ENCODE results near the gene CAPN3.
A peak's percentile ranks its signal among the peaks of the same experiment; 100 is the strongest.
"Not testable (repeated sequence)": the region's sequence is repeated elsewhere in the genome, so short reads cannot be mapped to it uniquely, and the experiment has no call there.

Gene CAPN3

GRCh38 chr15:42336650-42337049, 22.7 kb upstream of the CAPN3 start:
- H3K36me3 ChIP-seq (replicated peaks in 1 of 2; ENCODE audit: control insufficient read depth in 2 of 2, insufficient read depth in 2 of 2, low read length in 2 of 2); H2AFZ ChIP-seq (ENCODE audit: low read length); H3K4me3 ChIP-seq (ENCODE audit: low read length in 2 of 2); H3K4me2 ChIP-seq (ENCODE audit: insufficient read depth, low read length, poor library complexity, severe bottlenecking); H3K9ac ChIP-seq (ENCODE audit: low read depth, low read length, poor library complexity); H3K4ac ChIP-seq (ENCODE audit: low read length); H3K27ac ChIP-seq (replicated peaks; ENCODE audit: low read length); H2BK15ac ChIP-seq (ENCODE audit: low read length); H3K79me1 ChIP-seq (ENCODE audit: low read depth, low read length); H2BK120ac ChIP-seq (ENCODE audit: low read depth, low read length); H4K8ac ChIP-seq (ENCODE audit: low read depth, low read length); H3K18ac ChIP-seq (ENCODE audit: low read length); H3K4me1 ChIP-seq (ENCODE audit: control insufficient read depth in 2 of 2, insufficient read depth in 1 of 2, low read depth in 1 of 2, low read length in 2 of 2); H2AK5ac ChIP-seq (ENCODE audit: low read depth, low read length); H2BK5ac ChIP-seq (ENCODE audit: low read length); H3K14ac ChIP-seq (ENCODE audit: low read length); H3K23ac ChIP-seq (ENCODE audit: low read depth, low read length, poor library complexity); H2BK12ac ChIP-seq (ENCODE audit: low read length); H3K27me3 ChIP-seq (ENCODE audit: control insufficient read depth in 3 of 3, insufficient read depth in 3 of 3, low read depth in 1 of 3, low read length in 3 of 3); H4K91ac ChIP-seq (ENCODE audit: low read depth, low read length, poor library complexity); DNase-seq (ENCODE audit: low spot score): not testable (repeated sequence)
- peaks cover 0 to 12% of the 10 kb centered on the region in 2 donors for H3K9me3 ChIP-seq (replicated peaks in 1 of 2; ENCODE audit: control insufficient read depth in 2 of 2, insufficient read depth in 1 of 2, low read depth in 1 of 2, low read length in 2 of 2)
- no CpG with 5 or more reads among the region's 1 CpG for WGBS, 2 donors (ENCODE audit: extremely low coverage in 2 of 2, insufficient read length in 2 of 2, insufficient replicate concordance in 1 of 2)

GRCh38 chr15:42337104-42337503, 22.2 kb upstream of the CAPN3 start:
- H2BK5ac ChIP-seq (ENCODE audit: low read length); H3K27me3 ChIP-seq (ENCODE audit: control insufficient read depth in 3 of 3, insufficient read depth in 3 of 3, low read depth in 1 of 3, low read length in 3 of 3); H2BK12ac ChIP-seq (ENCODE audit: low read length); H2BK120ac ChIP-seq (ENCODE audit: low read depth, low read length); H2AK5ac ChIP-seq (ENCODE audit: low read depth, low read length); H3K36me3 ChIP-seq (replicated peaks in 1 of 2; ENCODE audit: control insufficient read depth in 2 of 2, insufficient read depth in 2 of 2, low read length in 2 of 2); H3K14ac ChIP-seq (ENCODE audit: low read length); H3K18ac ChIP-seq (ENCODE audit: low read length); H2AFZ ChIP-seq (ENCODE audit: low read length); DNase-seq (ENCODE audit: low spot score); H4K91ac ChIP-seq (ENCODE audit: low read depth, low read length, poor library complexity); H3K4me3 ChIP-seq (ENCODE audit: low read length in 2 of 2); H3K23ac ChIP-seq (ENCODE audit: low read depth, low read length, poor library complexity); H2BK15ac ChIP-seq (ENCODE audit: low read length); H3K4me2 ChIP-seq (ENCODE audit: insufficient read depth, low read length, poor library complexity, severe bottlenecking); H3K27ac ChIP-seq (replicated peaks; ENCODE audit: low read length); H3K9ac ChIP-seq (ENCODE audit: low read depth, low read length, poor library complexity); H3K79me1 ChIP-seq (ENCODE audit: low read depth, low read length); H3K4me1 ChIP-seq (ENCODE audit: control insufficient read depth in 2 of 2, insufficient read depth in 1 of 2, low read depth in 1 of 2, low read length in 2 of 2); H3K4ac ChIP-seq (ENCODE audit: low read length); H4K8ac ChIP-seq (ENCODE audit: low read depth, low read length): not testable (repeated sequence)
- WGBS, 2 donors (ENCODE audit: extremely low coverage in 2 of 2, insufficient read length in 2 of 2, insufficient replicate concordance in 1 of 2) = no CpG with 5 or more reads among the region's 3 CpGs
- H3K9me3 ChIP-seq (replicated peaks in 1 of 2; ENCODE audit: control insufficient read depth in 2 of 2, insufficient read depth in 1 of 2, low read depth in 1 of 2, low read length in 2 of 2) = peaks cover 0 to 12% of the 10 kb centered on the region in 2 donors

GRCh38 chr15:42338500-42338899, 20.8 kb upstream of the CAPN3 start:
- Histone ChIP-seq H3K27me3 (ENCODE audit: control insufficient read depth in 3 of 3, insufficient read depth in 3 of 3, low read depth in 1 of 3, low read length in 3 of 3) (no peaks in the 10 kb centered on the region), H3K79me1 (ENCODE audit: low read depth, low read length) (no peaks in the 10 kb centered on the region), H3K14ac (ENCODE audit: low read length) (no peak overlapping the region), H3K23ac (ENCODE audit: low read depth, low read length, poor library complexity) (no peak overlapping the region), H3K4me1 (ENCODE audit: control insufficient read depth in 2 of 2, insufficient read depth in 1 of 2, low read depth in 1 of 2, low read length in 2 of 2) (no peaks in the 10 kb centered on the region), H3K9ac (ENCODE audit: low read depth, low read length, poor library complexity) (no peak overlapping the region), H4K8ac (ENCODE audit: low read depth, low read length) (no peak overlapping the region), H3K4ac (ENCODE audit: low read length) (no peak overlapping the region), H3K4me2 (ENCODE audit: insufficient read depth, low read length, poor library complexity, severe bottlenecking) (no peak overlapping the region), H2BK15ac (ENCODE audit: low read length) (no peak overlapping the region), H3K27ac (replicated peaks; ENCODE audit: low read length) (no peak overlapping the region), H2BK120ac (ENCODE audit: low read depth, low read length) (no peak overlapping the region), H4K91ac (ENCODE audit: low read depth, low read length, poor library complexity) (no peak overlapping the region), H2BK5ac (ENCODE audit: low read length) (no peak overlapping the region), H2BK12ac (ENCODE audit: low read length) (no peak overlapping the region), H2AK5ac (ENCODE audit: low read depth, low read length) (no peak overlapping the region), H2AFZ (ENCODE audit: low read length) (peak overlapping the region; percentile 76), H3K36me3 (replicated peaks in 1 of 2; ENCODE audit: control insufficient read depth in 2 of 2, insufficient read depth in 2 of 2, low read length in 2 of 2) (no peaks in the 10 kb centered on the region), H3K9me3 (replicated peaks in 1 of 2; ENCODE audit: control insufficient read depth in 2 of 2, insufficient read depth in 1 of 2, low read depth in 1 of 2, low read length in 2 of 2) (peaks cover 0 to 12% of the 10 kb centered on the region in 2 donors), H3K4me3 (ENCODE audit: low read length in 2 of 2) (no peak overlapping the region), H3K18ac (ENCODE audit: low read length) (no peak overlapping the region)
- WGBS, 2 donors (ENCODE audit: extremely low coverage in 2 of 2, insufficient read length in 2 of 2, insufficient replicate concordance in 1 of 2) = no CpG with 5 or more reads among the region's 2 CpGs
- DNase-seq (ENCODE audit: low spot score) = no peak

GRCh38 chr15:42343596-42344232, 15.6 kb upstream of the CAPN3 start:
- WGBS, 2 donors (ENCODE audit: extremely low coverage in 2 of 2, insufficient read length in 2 of 2, insufficient replicate concordance in 1 of 2) = no CpG with 5 or more reads among the region's 6 CpGs
- Histone ChIP-seq H3K9ac (ENCODE audit: low read depth, low read length, poor library complexity) (no peak overlapping the region), H3K4me2 (ENCODE audit: insufficient read depth, low read length, poor library complexity, severe bottlenecking) (no peak overlapping the region)

More at GRCh38 chr15:42343596-42344232, 15.6 kb upstream of the CAPN3 start:
- H2BK12ac ChIP-seq (ENCODE audit: low read length) = no peak overlapping the region
- H3K36me3 ChIP-seq (replicated peaks in 1 of 2; ENCODE audit: control insufficient read depth in 2 of 2, insufficient read depth in 2 of 2, low read length in 2 of 2) = no peaks in the 10 kb centered on the region
- no peak overlapping the region for H2BK5ac ChIP-seq (ENCODE audit: low read length)
- H3K27me3 ChIP-seq (ENCODE audit: control insufficient read depth in 3 of 3, insufficient read depth in 3 of 3, low read depth in 1 of 3, low read length in 3 of 3) = no peaks in the 10 kb centered on the region
- H2AFZ ChIP-seq (ENCODE audit: low read length) = no peak overlapping the region
- H3K23ac ChIP-seq (ENCODE audit: low read depth, low read length, poor library complexity) = no peak overlapping the region
- H3K4me1 ChIP-seq (ENCODE audit: control insufficient read depth in 2 of 2, insufficient read depth in 1 of 2, low read depth in 1 of 2, low read length in 2 of 2) = no peaks in the 10 kb centered on the region
- H3K9me3 ChIP-seq (replicated peaks in 1 of 2; ENCODE audit: control insufficient read depth in 2 of 2, insufficient read depth in 1 of 2, low read depth in 1 of 2, low read length in 2 of 2) = no peaks in the 10 kb centered on the region
- no peak overlapping the region for H3K18ac ChIP-seq (ENCODE audit: low read length)
- H3K4me3 ChIP-seq (ENCODE audit: low read length in 2 of 2) = no peak overlapping the region
- no peak overlapping the region for H3K14ac ChIP-seq (ENCODE audit: low read length)
- no peak overlapping the region for H2BK15ac ChIP-seq (ENCODE audit: low read length)
- no peak overlapping the region for H4K8ac ChIP-seq (ENCODE audit: low read depth, low read length)
- no peak overlapping the region for H3K27ac ChIP-seq (replicated peaks; ENCODE audit: low read length)
- H3K79me1 ChIP-seq (ENCODE audit: low read depth, low read length) = no peaks in the 10 kb centered on the region
- H2BK120ac ChIP-seq (ENCODE audit: low read depth, low read length) = no peak overlapping the region
- no peak for DNase-seq (ENCODE audit: low spot score)
- no peak overlapping the region for H3K4ac ChIP-seq (ENCODE audit: low read length)
- no peak overlapping the region for H4K91ac ChIP-seq (ENCODE audit: low read depth, low read length, poor library complexity)
- no peak overlapping the region for H2AK5ac ChIP-seq (ENCODE audit: low read depth, low read length)
